Vagina (tissue), 2 donors: ENCODE data around the gene ZCRB1. TPM values are rescaled to one million over a fixed set of nuclear protein-coding genes. Genes with fewer than 3 reads are reported as not detected.

ENCODE experiments used
- DNase-seq, 2 donors: peaks; one replicate each; pipeline ENCODE4 v3.0.0-alpha.2; 2017; ENCODE audit errors: extremely low spot score in 2 of 2
- H3K27ac ChIP-seq: fragments of 200-600 bp; sonication (generic); one replicate; pipeline ENCODE4 v1.5.1; 2019
- H3K27me3 ChIP-seq: fragments of 200-600 bp; sonication (generic); one replicate; pipeline ENCODE4 v1.5.1; 2019
- H3K36me3 ChIP-seq, 2 donors: fragments of 200-600 bp; sonication (generic); one replicate each; pipeline ENCODE4 v1.5.1; 2017 to 2019
- H3K4me1 ChIP-seq: fragments of 200-600 bp; sonication (generic); one replicate; pipeline ENCODE4 v1.5.1; 2019
- H3K4me3 ChIP-seq, 2 donors: fragments of 200-600 bp; sonication (generic); 1 replicate in 1 of 2; 2 replicates in 1 of 2; pipeline ENCODE4 v1.5.1; 2016 to 2019
- H3K9me3 ChIP-seq: fragments of 200-600 bp; sonication (generic); one replicate; pipeline ENCODE4 v1.5.1; 2019
- CTCF ChIP-seq, 3 experiments: fragments of 450-650 bp in 2 of 3; fragments of 200-600 bp in 1 of 3; sonication (generic) in 1 of 3; IDR thresholded peaks; one replicate each; pipeline ENCODE4 v1.5.1; 2017 to 2019; ENCODE audit warnings: antibody characterized with exemption in 3 of 3, mild to moderate bottlenecking in 2 of 3, moderate library complexity in 2 of 3
- POLR2A ChIP-seq, 2 donors: fragments of 450-650 bp; IDR thresholded peaks; one replicate each; pipeline ENCODE4 v1.6.1; 2017; ENCODE audit warnings: antibody characterized with exemption in 2 of 2, mild to moderate bottlenecking in 2 of 2, moderate library complexity in 2 of 2
- POLR2AphosphoS5 ChIP-seq, 2 donors: sonication (generic); formaldehyde crosslinking; IDR thresholded peaks; one replicate each; pipeline ENCODE4 v1.9.0; 2017; ENCODE audit warnings: antibody characterized with exemption in 2 of 2, mild to moderate bottlenecking in 2 of 2, low read depth in 1 of 2; ENCODE audit not compliant: insufficient read depth in 1 of 2
- intact Hi-C: fragments of 100-400 bp; cut with DNase I; formaldehyde crosslinking; loops from one replicate; pipeline ENCODE4 v1.15.1; 2023
- total RNA-seq: library from RNA; depleted of rRNA; stranded (reverse); fragments of >200 nt; gene quantifications from one replicate; pipeline ENCODE4 v1.2.3, GENCODE V29; 2016

The ZCRB1 gene
- total RNA-seq, 1 donor from 2014 or later: 36.3 TPM

- H3K4me3 ChIP-seq: no peak overlapping the region
- TF ChIP-seq POLR2AphosphoS5 (IDR thresholded peaks at IDR 0.05; ENCODE audit: insufficient read depth in 1 of 2, low read depth in 1 of 2): no peak
- TF ChIP-seq POLR2A (IDR thresholded peaks at IDR 0.05): no peak
- TF ChIP-seq CTCF (IDR thresholded peaks at IDR 0.05): no peak
- intact Hi-C loops: no loop called here
These were observed 40.5 kb downstream of the ZCRB1 start for GRCh38 chr12:42285431-42285830.

GRCh38 chr12:42284876-42285275 lies 41.0 kb downstream of the ZCRB1 start:
- Histone ChIP-seq H3K4me1 (peaks cover 3% of the 10 kb centered on the region), H3K9me3 (no peaks in the 10 kb centered on the region), H3K27ac (no peak overlapping the region), H3K27me3 (no peaks in the 10 kb centered on the region), H3K4me3 (no peak overlapping the region), H3K36me3 (no peaks in the 10 kb centered on the region)
- intact Hi-C loops: no loop called here
- TF ChIP-seq POLR2A (IDR thresholded peaks at IDR 0.05) (no peak), POLR2AphosphoS5 (IDR thresholded peaks at IDR 0.05; ENCODE audit: insufficient read depth in 1 of 2, low read depth in 1 of 2) (no peak), CTCF (IDR thresholded peaks at IDR 0.05) (no peak)
- DNase-seq: no peak

More at GRCh38 chr12:42285431-42285830, 40.5 kb downstream of the ZCRB1 start:
- Histone ChIP-seq H3K27ac (no peak overlapping the region), H3K4me1 (peaks cover 3% of the 10 kb centered on the region), H3K9me3 (no peaks in the 10 kb centered on the region), H3K36me3 (no peaks in the 10 kb centered on the region), H3K27me3 (no peaks in the 10 kb centered on the region)
- DNase-seq: no peak

GRCh38 chr12:42284157-42284556 lies 41.7 kb downstream of the ZCRB1 start:
- Histone ChIP-seq H3K4me3 (no peak overlapping the region), H3K36me3 (no peaks in the 10 kb centered on the region), H3K27me3 (no peaks in the 10 kb centered on the region), H3K27ac (no peak overlapping the region), H3K9me3 (no peaks in the 10 kb centered on the region), H3K4me1 (peaks cover 3% of the 10 kb centered on the region)
- no peak for DNase-seq
- no peak for TF ChIP-seq CTCF (IDR thresholded peaks at IDR 0.05)
- no peak for TF ChIP-seq POLR2AphosphoS5 (IDR thresholded peaks at IDR 0.05; ENCODE audit: insufficient read depth in 1 of 2, low read depth in 1 of 2)
- no peak for TF ChIP-seq POLR2A (IDR thresholded peaks at IDR 0.05)
- intact Hi-C loops: no loop called here

GRCh38 chr12:42283739-42284138 lies 42.2 kb downstream of the ZCRB1 start:
- no peak overlapping the region for H3K27ac ChIP-seq
- no peak for DNase-seq
- H3K4me3 ChIP-seq: no peak overlapping the region
- intact Hi-C loops: no loop called here
- H3K36me3 ChIP-seq: no peaks in the 10 kb centered on the region
- TF ChIP-seq POLR2A (IDR thresholded peaks at IDR 0.05) (no peak), POLR2AphosphoS5 (IDR thresholded peaks at IDR 0.05; ENCODE audit: insufficient read depth in 1 of 2, low read depth in 1 of 2) (no peak), CTCF (IDR thresholded peaks at IDR 0.05) (no peak)
- peaks cover 3% of the 10 kb centered on the region for H3K4me1 ChIP-seq
- no peaks in the 10 kb centered on the region for H3K9me3 ChIP-seq
- H3K27me3 ChIP-seq: no peaks in the 10 kb centered on the region

- TF ChIP-seq POLR2AphosphoS5 (IDR thresholded peaks at IDR 0.05; ENCODE audit: insufficient read depth in 1 of 2, low read depth in 1 of 2) (no peak), POLR2A (IDR thresholded peaks at IDR 0.05) (no peak), CTCF (IDR thresholded peaks at IDR 0.05) (no peak)
- H3K27me3 ChIP-seq: no peaks in the 10 kb centered on the region
- H3K9me3 ChIP-seq: no peaks in the 10 kb centered on the region
- no peak overlapping the region for H3K4me3 ChIP-seq
- H3K36me3 ChIP-seq: no peaks in the 10 kb centered on the region
- H3K27ac ChIP-seq: no peak overlapping the region
- intact Hi-C loops: no loop called here
- no peak for DNase-seq
- H3K4me1 ChIP-seq: peaks cover 3% of the 10 kb centered on the region
These were observed 43.6 kb downstream of the ZCRB1 start for GRCh38 chr12:42282294-42282693.
